HG03139 (cell line): ENCODE data around the gene ME3.

Experiments
- ATAC-seq: cut with Tn5 transposase; IDR thresholded peaks from one replicate; pipeline ENCODE4 v1.9.1; 2021; ENCODE audit not compliant: unreplicated experiment

Gene ME3

GRCh38 chr11:86396396-86396795 lies 276.0 kb downstream of the ME3 start:
- no peak for ATAC-seq

DNA sequence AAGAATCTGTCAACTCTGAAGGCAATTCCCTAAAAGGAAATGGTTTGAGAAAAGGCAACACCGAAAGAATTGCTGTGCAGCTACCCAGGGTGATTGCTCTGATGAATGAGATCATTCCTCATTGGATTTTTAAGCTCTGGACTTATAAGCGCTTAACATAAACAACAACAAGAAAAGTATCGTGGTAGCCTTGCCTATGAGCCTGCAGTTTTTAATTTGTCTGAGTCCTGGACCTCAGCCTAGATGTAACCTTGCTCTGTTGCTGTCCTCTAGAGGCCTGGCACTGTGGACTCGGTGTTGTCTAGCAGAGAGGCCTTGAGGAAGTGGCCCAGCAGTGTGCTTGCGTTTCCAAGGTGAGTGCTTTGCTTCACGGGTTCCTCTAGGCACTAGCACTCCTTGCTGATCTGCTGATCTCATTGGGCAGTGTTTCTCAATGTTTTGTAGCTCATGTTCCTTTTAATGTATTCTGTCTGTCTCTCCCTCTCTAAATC lies 277.3 kb downstream of the ME3 start:
- no peak for ATAC-seq
